Endothelial cell of umbilical vein (primary cell): ENCODE results near the gene TRPM3. TPM values are rescaled to one million over a fixed set of nuclear protein-coding genes. Genes with fewer than 3 reads are reported as not detected.

ENCODE experiments used
- BruUV-seq: library from RNA; stranded (reverse); fragments of 400-500 nt; replicated peaks from 2 replicates; lab custom pipeline; 2021; lab: Mats Ljungman, UMichigan
- CTCF ChIA-PET: fragments of 300-600, 350-600 bp; sonication (Branson Sonifier 250); formaldehyde crosslinking; loops from one replicate; lab custom pipeline; 2021; ENCODE audit warnings: antibody characterized with exemption, inconsistent platforms; lab: Charles Lee
- POLR2A ChIA-PET: fragments of 300-600, 350-600 bp; sonication (Branson Sonifier 250); formaldehyde crosslinking; loops from one replicate; lab custom pipeline; 2021; ENCODE audit warnings: antibody characterized with exemption, inconsistent platforms; lab: Charles Lee
- DNase-seq: peaks from one replicate; pipeline ENCODE4 v3.0.0-alpha.2; 2011; ENCODE audit warnings: low read depth, low spot score
- FAIRE-seq: peaks from 2 replicates; lab custom pipeline; 2011; peaks lifted over from hg19 to GRCh38; lab: Jason Lieb, UNC
- H2AFZ ChIP-seq: 2 replicates; pipeline ENCODE4 v1.6.0; 2012; ENCODE audit warnings: low read depth, low read length, control low read depth, inconsistent platforms
- H3K27ac ChIP-seq: 2 replicates; pipeline ENCODE4 v1.5.1; 2011; ENCODE audit warnings: low read depth, mild to moderate bottlenecking, control low read depth, low read length, moderate library complexity; ENCODE audit not compliant: insufficient read depth
- H3K27me3 ChIP-seq, 2 experiments: 2 replicates each; pipeline versions ENCODE4 v1.6.0 to v1.6.1; 2011; ENCODE audit warnings: low read length in 2 of 2, mixed read lengths in 1 of 2; ENCODE audit not compliant: control insufficient read depth in 2 of 2, insufficient read depth in 2 of 2
- H3K36me3 ChIP-seq, 2 experiments: 2 replicates in 1 of 2; 3 replicates in 1 of 2; pipeline ENCODE4 v1.5.1; 2011; ENCODE audit warnings: low read length in 2 of 2, mild to moderate bottlenecking in 1 of 2, moderate library complexity in 1 of 2; ENCODE audit not compliant: control insufficient read depth in 2 of 2, insufficient read depth in 2 of 2; ENCODE audit errors: extremely low read depth in 1 of 2
- H3K4me1 ChIP-seq: 3 replicates; pipeline ENCODE4 v1.5.1; 2011; ENCODE audit warnings: mild to moderate bottlenecking, low read length; ENCODE audit not compliant: control insufficient read depth, insufficient read depth; ENCODE audit errors: extremely low read depth
- H3K4me2 ChIP-seq: 2 replicates; pipeline ENCODE4 v1.6.1; 2011; ENCODE audit warnings: low read length, control low read depth, mixed read lengths; ENCODE audit not compliant: insufficient read depth
- H3K4me3 ChIP-seq, 3 experiments: fragments of 200-600 bp in 1 of 3; sonication (generic), shearing (Covaris generic) in 1 of 3; replicated peaks in 1 of 3; 2 replicates each; pipeline ENCODE4 v1.5.1; 2011 to 2016; ENCODE audit warnings: control low read depth in 3 of 3, low read length in 3 of 3, mild to moderate bottlenecking in 2 of 3, inconsistent platforms in 1 of 3, low read depth in 1 of 3, moderate library complexity in 1 of 3; ENCODE audit not compliant: insufficient read depth in 1 of 3
- H3K79me2 ChIP-seq: 2 replicates; pipeline ENCODE4 v1.6.0; 2012; ENCODE audit warnings: low read length, inconsistent platforms; ENCODE audit not compliant: control insufficient read depth, insufficient read depth
- H3K9ac ChIP-seq: replicated peaks from 2 replicates; pipeline ENCODE3; 2011; ENCODE audit warnings: low read length, control low read depth; ENCODE audit not compliant: insufficient read depth; ENCODE audit errors: extremely low read depth
- H3K9me1 ChIP-seq: replicated peaks from 3 replicates; pipeline ENCODE4 v1.6.0; 2011; ENCODE audit warnings: mild to moderate bottlenecking, low read length; ENCODE audit not compliant: control insufficient read depth, insufficient read depth; ENCODE audit errors: extremely low read depth
- H3K9me3 ChIP-seq: replicated peaks from 2 replicates; pipeline ENCODE4 v1.5.1; 2012; ENCODE audit warnings: low read length, inconsistent platforms; ENCODE audit not compliant: control insufficient read depth, insufficient read depth
- H4K20me1 ChIP-seq: replicated peaks from 2 replicates; pipeline ENCODE3; 2011; ENCODE audit warnings: mild to moderate bottlenecking, low read length; ENCODE audit not compliant: control insufficient read depth, insufficient read depth; ENCODE audit errors: extremely low read depth
- EZH2 ChIP-seq: IDR thresholded peaks from 2 replicates; pipeline ENCODE4 v1.6.1; 2012; ENCODE audit warnings: borderline replicate concordance, low read depth, mild to moderate bottlenecking, moderate library complexity, low read length, inconsistent platforms; ENCODE audit not compliant: severe bottlenecking
- FOS ChIP-seq: IDR thresholded peaks from 2 replicates; pipeline ENCODE4 v1.6.1; 2011; ENCODE audit warnings: mild to moderate bottlenecking, low read length, moderate library complexity, borderline replicate concordance; ENCODE audit not compliant: insufficient read depth
- GATA2 ChIP-seq: IDR thresholded peaks from 2 replicates; pipeline ENCODE4 v1.7.0; 2011; ENCODE audit warnings: low read depth, mild to moderate bottlenecking, moderate library complexity, mixed read lengths, low read length; ENCODE audit not compliant: insufficient read length, insufficient read depth
- JUN ChIP-seq: IDR thresholded peaks from 2 replicates; pipeline ENCODE4 v1.6.1; 2011; ENCODE audit warnings: borderline replicate concordance, low read depth; ENCODE audit not compliant: insufficient read length, insufficient read depth
- MYC ChIP-seq: IDR thresholded peaks from one replicate; pipeline ENCODE4 v1.6.1; 2011; ENCODE audit warnings: mild to moderate bottlenecking, low read depth, low read length
- POLR2A ChIP-seq: IDR thresholded peaks from 2 replicates; pipeline ENCODE4 v1.6.1; 2012; ENCODE audit warnings: low read depth, mild to moderate bottlenecking, control low read depth, low read length
- POLR2AphosphoS5 ChIP-seq: IDR thresholded peaks from 2 replicates; pipeline ENCODE4 v1.6.1; 2012; ENCODE audit warnings: low read depth, mild to moderate bottlenecking, control low read depth, low read length, moderate library complexity; ENCODE audit not compliant: insufficient read depth
- dilution Hi-C: fragments of 300-500 bp; cut with MboI; formaldehyde crosslinking; loops from one replicate; pipeline ENCODE4 v1.15.0; 2019; ENCODE audit warnings: low sequenced_read_pairs; ENCODE audit not compliant: extremely low pct_ligation_motif_present
- intact Hi-C: fragments of 100-400 bp; cut with micrococcal nuclease; formaldehyde crosslinking; loops from one replicate; pipeline ENCODE4 v1.10.0; 2022
- polyA plus RNA-seq, 4 experiments: library from polyadenylated mRNA; depleted of rRNA in 3 of 4; stranded (reverse) in 3 of 4; unstranded in 1 of 4; fragments of >200 nt; gene quantifications; 2 replicates each; pipeline versions ENCODE4 v1.2.1 to v1.2.3, GENCODE V29; 2011 to 2012; ENCODE audit warnings: missing spikeins in 1 of 4
- total RNA-seq: library from RNA; stranded (reverse); gene quantifications from 2 replicates; pipeline ENCODE4 v1.2.3, GENCODE V29; 2021
- TF ChIP-seq, protein P1 (sequence below): IDR thresholded peaks from 2 replicates; pipeline ENCODE4 v1.6.1; 2011; ENCODE audit not compliant: insufficient read depth, insufficient read length
- TF ChIP-seq, protein P2 (sequence below), 2 donors: IDR thresholded peaks; 1 replicate in 1 of 2; 2 replicates in 1 of 2; pipeline ENCODE4 v1.5.1; 2011; ENCODE audit warnings: low read length in 2 of 2, mild to moderate bottlenecking in 2 of 2, moderate library complexity in 2 of 2, control low read depth in 1 of 2, inconsistent platforms in 1 of 2, low read depth in 1 of 2; ENCODE audit not compliant: insufficient read depth in 1 of 2; ENCODE audit errors: extremely low read depth in 1 of 2

The TRPM3 gene
- total and polyA plus RNA-seq, 2 donors (not counting 3 experiments of a cell fraction or from before 2014, with no cell fraction given) = 0.17 to 0.33 TPM

DNA sequence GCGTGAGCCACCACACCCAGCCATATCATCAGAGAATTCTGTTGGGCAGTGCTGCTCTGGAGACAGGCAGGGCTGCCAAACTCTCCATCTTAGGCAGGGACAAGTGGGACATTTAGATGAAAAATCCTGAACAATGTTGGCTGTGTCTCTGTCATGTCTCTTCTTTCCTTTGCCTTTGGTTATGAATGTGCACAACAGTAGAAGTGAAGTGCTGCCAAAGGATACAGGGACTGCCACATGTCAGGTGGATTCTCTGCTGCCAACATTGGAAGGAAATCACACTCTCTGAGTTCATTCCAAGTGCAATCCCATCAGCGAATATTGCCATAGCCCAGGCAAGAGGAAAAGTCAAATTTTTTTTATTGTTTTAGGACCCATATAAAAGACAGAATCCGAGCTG lies 348.8 kb downstream of the TRPM3 start:
- no peak overlapping the region for H2AFZ ChIP-seq
- no peaks in the 10 kb centered on the region for H3K36me3 ChIP-seq
- H3K9me3 ChIP-seq = no peaks in the 10 kb centered on the region
- ChIA-PET CTCF (interaction anchor here (1.7 kb wide), 1 partner anchor 17 kb away, joined by 4 read pairs; no protein-coding TSS in a partner anchor), POLR2A (no interaction called here)
- dilution Hi-C loops = no loop called here
- H3K27me3 ChIP-seq = no peaks in the 10 kb centered on the region
- DNase-seq (no peak), FAIRE-seq (no peak)
- no peak overlapping the region for H3K9ac ChIP-seq
- H3K27ac ChIP-seq = no peak overlapping the region
- no peaks in the 10 kb centered on the region for H3K79me2 ChIP-seq
- no peak overlapping the region for H3K4me2 ChIP-seq
- intact Hi-C loops = no loop called here
- no peaks in the 10 kb centered on the region for H4K20me1 ChIP-seq
- H3K9me1 ChIP-seq = no peaks in the 10 kb centered on the region
- H3K4me3 ChIP-seq = no peak overlapping the region
- no TSS peak for BruUV-seq
- H3K4me1 ChIP-seq = no peaks in the 10 kb centered on the region
- TF ChIP-seq, protein P1, sequence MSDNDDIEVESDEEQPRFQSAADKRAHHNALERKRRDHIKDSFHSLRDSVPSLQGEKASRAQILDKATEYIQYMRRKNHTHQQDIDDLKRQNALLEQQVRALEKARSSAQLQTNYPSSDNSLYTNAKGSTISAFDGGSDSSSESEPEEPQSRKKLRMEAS = no peak
- TF ChIP-seq FOS (no peak), GATA2 (no peak), MYC (no peak), POLR2AphosphoS5 (no peak), POLR2A (no peak), JUN (no peak), EZH2 (no peak)
- TF ChIP-seq, protein P2, sequence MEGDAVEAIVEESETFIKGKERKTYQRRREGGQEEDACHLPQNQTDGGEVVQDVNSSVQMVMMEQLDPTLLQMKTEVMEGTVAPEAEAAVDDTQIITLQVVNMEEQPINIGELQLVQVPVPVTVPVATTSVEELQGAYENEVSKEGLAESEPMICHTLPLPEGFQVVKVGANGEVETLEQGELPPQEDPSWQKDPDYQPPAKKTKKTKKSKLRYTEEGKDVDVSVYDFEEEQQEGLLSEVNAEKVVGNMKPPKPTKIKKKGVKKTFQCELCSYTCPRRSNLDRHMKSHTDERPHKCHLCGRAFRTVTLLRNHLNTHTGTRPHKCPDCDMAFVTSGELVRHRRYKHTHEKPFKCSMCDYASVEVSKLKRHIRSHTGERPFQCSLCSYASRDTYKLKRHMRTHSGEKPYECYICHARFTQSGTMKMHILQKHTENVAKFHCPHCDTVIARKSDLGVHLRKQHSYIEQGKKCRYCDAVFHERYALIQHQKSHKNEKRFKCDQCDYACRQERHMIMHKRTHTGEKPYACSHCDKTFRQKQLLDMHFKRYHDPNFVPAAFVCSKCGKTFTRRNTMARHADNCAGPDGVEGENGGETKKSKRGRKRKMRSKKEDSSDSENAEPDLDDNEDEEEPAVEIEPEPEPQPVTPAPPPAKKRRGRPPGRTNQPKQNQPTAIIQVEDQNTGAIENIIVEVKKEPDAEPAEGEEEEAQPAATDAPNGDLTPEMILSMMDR (IDR thresholded peaks at IDR 0.05; ENCODE audit: extremely low read depth in 1 of 2, insufficient read depth in 1 of 2, low read depth in 1 of 2, low read length in 2 of 2) = no peak
